HFF-Myc (cell line): ENCODE data around the gene SELL.

Source experiments
- DNase-seq: peaks from one replicate; pipeline ENCODE4 v3.0.0-alpha.2; 2011; ENCODE audit warnings: low read depth; ENCODE audit errors: extremely low read depth
- H3K4me3 ChIP-seq: replicated peaks from 2 replicates; pipeline ENCODE4 v1.5.1; 2011; ENCODE audit warnings: low read depth, mild to moderate bottlenecking, control low read depth, low read length
- CTCF ChIP-seq: IDR thresholded peaks from 2 replicates; pipeline ENCODE4 v1.5.1; 2012; ENCODE audit warnings: mild to moderate bottlenecking, low read depth, low read length, control low read depth; ENCODE audit errors: missing control alignments

The SELL gene

GRCh38 chr1:169708647-169709046 lies 2.8 kb downstream of the SELL start:
- no peak for DNase-seq
- no peak overlapping the region for H3K4me3 ChIP-seq
- no peak for TF ChIP-seq CTCF

GRCh38 chr1:169707912-169708604 lies 3.4 kb downstream of the SELL start:
- no peak for TF ChIP-seq CTCF
- no peak overlapping the region for H3K4me3 ChIP-seq
- DNase-seq: no peak

GRCh38 chr1:169704797-169705196 lies 6.6 kb downstream of the SELL start:
- H3K4me3 ChIP-seq: no peak overlapping the region
- no peak for TF ChIP-seq CTCF
- DNase-seq: no peak

GRCh38 chr1:169701261-169702005 lies 10.0 kb downstream of the SELL start:
- DNase-seq: no peak
- no peak for TF ChIP-seq CTCF
- no peak overlapping the region for H3K4me3 ChIP-seq

GRCh38 chr1:169699707-169700106 lies 11.7 kb downstream of the SELL start:
- DNase-seq: no peak
- H3K4me3 ChIP-seq: no peak overlapping the region
- no peak for TF ChIP-seq CTCF

- DNase-seq: no peak
- TF ChIP-seq CTCF: no peak
- H3K4me3 ChIP-seq: no peak overlapping the region
These were observed 12.4 kb downstream of the SELL start for GRCh38 chr1:169698976-169699375.
